ENCODE results near the gene WFDC13. TPM values are rescaled to one million over a fixed set of nuclear protein-coding genes. Genes with fewer than 3 reads are reported as not detected.

Gene WFDC13
- total RNA-seq, 1 donor from 2014 or later, result not detected

DNA sequence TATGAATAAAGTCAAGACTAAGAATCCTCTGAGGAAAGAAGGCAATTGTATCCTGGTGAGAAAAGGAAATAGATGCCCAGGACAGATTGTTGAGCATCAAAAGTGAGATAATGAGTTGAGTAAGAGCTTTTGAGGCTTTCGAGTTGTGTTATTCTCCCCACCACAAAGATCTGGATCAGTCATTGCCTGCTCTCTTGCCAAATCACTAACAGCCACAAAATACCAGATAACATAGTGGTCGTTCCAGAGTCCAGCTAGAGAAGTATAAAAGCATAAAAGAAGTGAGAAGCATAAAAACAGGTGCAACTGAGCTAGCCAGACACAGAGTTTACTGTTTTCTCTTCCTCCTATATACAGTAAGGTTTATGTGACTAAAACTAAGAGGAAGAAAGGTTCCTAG, 25.2 kb downstream of the WFDC13 start:
- peaks cover 2% of the 10 kb centered on the region for H3K36me3 Mint-ChIP-seq (ENCODE audit: insufficient read depth)
- H3K9me3 Mint-ChIP-seq (ENCODE audit: low read depth), result peaks cover 8% of the 10 kb centered on the region
- DNase-seq (ENCODE audit: low spot score, unreplicated experiment), result no peak
- no peak overlapping the region for H3K27ac Mint-ChIP-seq
- no peaks in the 10 kb centered on the region for H3K4me1 Mint-ChIP-seq (ENCODE audit: low read depth)
- no peak overlapping the region for H3K4me3 Mint-ChIP-seq (ENCODE audit: low read depth)
- TF ChIP-seq, protein P1, sequence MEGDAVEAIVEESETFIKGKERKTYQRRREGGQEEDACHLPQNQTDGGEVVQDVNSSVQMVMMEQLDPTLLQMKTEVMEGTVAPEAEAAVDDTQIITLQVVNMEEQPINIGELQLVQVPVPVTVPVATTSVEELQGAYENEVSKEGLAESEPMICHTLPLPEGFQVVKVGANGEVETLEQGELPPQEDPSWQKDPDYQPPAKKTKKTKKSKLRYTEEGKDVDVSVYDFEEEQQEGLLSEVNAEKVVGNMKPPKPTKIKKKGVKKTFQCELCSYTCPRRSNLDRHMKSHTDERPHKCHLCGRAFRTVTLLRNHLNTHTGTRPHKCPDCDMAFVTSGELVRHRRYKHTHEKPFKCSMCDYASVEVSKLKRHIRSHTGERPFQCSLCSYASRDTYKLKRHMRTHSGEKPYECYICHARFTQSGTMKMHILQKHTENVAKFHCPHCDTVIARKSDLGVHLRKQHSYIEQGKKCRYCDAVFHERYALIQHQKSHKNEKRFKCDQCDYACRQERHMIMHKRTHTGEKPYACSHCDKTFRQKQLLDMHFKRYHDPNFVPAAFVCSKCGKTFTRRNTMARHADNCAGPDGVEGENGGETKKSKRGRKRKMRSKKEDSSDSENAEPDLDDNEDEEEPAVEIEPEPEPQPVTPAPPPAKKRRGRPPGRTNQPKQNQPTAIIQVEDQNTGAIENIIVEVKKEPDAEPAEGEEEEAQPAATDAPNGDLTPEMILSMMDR (IDR thresholded peaks at IDR 0.05; ENCODE audit: unreplicated experiment), result no peak
- H3K27me3 Mint-ChIP-seq, result peaks cover 10% of the 10 kb centered on the region

- Mint-ChIP-seq H3K36me3 (ENCODE audit: insufficient read depth) (peaks cover 2% of the 10 kb centered on the region), H3K27me3 (no peaks in the 10 kb centered on the region), H3K27ac (no peak overlapping the region), H3K4me3 (ENCODE audit: low read depth) (no peak overlapping the region), H3K9me3 (ENCODE audit: low read depth) (peaks cover 24% of the 10 kb centered on the region), H3K4me1 (ENCODE audit: low read depth) (no peaks in the 10 kb centered on the region)
- TF ChIP-seq, protein P1 (IDR thresholded peaks at IDR 0.05; ENCODE audit: unreplicated experiment), result no peak
- DNase-seq (ENCODE audit: low spot score, unreplicated experiment), result no peak
Measured at GRCh38 chr20:45732199-45732598, 30.4 kb downstream of the WFDC13 start.

DNA sequence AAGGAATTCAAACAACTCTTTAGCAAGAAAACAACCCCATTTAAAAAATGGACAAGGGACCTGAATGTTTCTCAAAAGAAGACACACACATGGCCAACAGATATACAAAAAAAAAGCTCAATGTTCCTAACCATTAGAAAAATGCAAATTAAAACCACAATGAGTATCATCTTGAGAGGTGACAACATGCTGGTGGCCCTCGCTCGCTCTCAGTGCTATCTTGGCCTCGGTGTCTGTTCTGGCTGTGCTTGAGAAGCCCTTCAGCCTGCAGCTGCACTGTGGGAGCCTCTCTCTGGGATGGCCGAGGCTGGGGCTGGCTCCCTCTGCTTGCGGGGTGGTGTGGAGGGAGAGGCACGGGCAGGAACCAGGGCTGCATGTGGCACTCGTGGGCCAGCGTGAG, 33.7 kb downstream of the WFDC13 start:
- no peak overlapping the region for H3K4me3 Mint-ChIP-seq (ENCODE audit: low read depth)
- TF ChIP-seq, protein P1 (IDR thresholded peaks at IDR 0.05; ENCODE audit: unreplicated experiment), result no peak
- H3K36me3 Mint-ChIP-seq (ENCODE audit: insufficient read depth), result peaks cover 2% of the 10 kb centered on the region
- H3K27ac Mint-ChIP-seq, result no peak overlapping the region
- no peaks in the 10 kb centered on the region for H3K27me3 Mint-ChIP-seq
- H3K9me3 Mint-ChIP-seq (ENCODE audit: low read depth), result peaks cover 24% of the 10 kb centered on the region
- no peak for DNase-seq (ENCODE audit: low spot score, unreplicated experiment)
- H3K4me1 Mint-ChIP-seq (ENCODE audit: low read depth), result no peaks in the 10 kb centered on the region

DNA sequence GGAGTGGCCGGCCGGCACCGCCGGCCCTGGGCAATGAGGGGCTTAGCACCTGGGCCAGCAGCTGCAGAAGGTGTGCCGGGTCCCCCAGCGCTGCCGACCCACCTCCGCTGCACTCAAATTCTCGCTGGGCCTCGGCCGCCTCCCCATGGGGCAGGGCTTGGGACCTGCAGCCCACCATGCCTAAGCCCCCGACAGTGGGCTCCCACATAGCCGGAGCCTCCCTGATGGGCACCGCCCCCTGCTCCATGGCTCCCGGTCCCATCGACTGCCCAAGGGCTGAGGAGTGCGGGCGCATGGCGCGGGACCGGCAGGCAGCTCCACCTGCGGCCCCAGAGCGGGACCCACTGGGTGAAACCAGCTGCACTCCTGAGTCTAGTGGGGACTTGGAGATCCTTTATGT, 34.1 kb downstream of the WFDC13 start:
- TF ChIP-seq, protein P1 (IDR thresholded peaks at IDR 0.05; ENCODE audit: unreplicated experiment), result no peak
- Mint-ChIP-seq H3K27me3 (no peaks in the 10 kb centered on the region), H3K27ac (no peak overlapping the region), H3K36me3 (ENCODE audit: insufficient read depth) (peaks cover under 1% of the 10 kb centered on the region), H3K4me3 (ENCODE audit: low read depth) (no peak overlapping the region), H3K9me3 (ENCODE audit: low read depth) (peaks cover 22% of the 10 kb centered on the region), H3K4me1 (ENCODE audit: low read depth) (no peaks in the 10 kb centered on the region)
- DNase-seq (ENCODE audit: low spot score, unreplicated experiment), result no peak

- TF ChIP-seq, protein P1 (IDR thresholded peaks at IDR 0.05; ENCODE audit: unreplicated experiment), result no peak
- DNase-seq (ENCODE audit: low spot score, unreplicated experiment), result no peak
- Mint-ChIP-seq H3K27ac (no peak overlapping the region), H3K9me3 (ENCODE audit: low read depth) (no peaks in the 10 kb centered on the region), H3K36me3 (ENCODE audit: insufficient read depth) (no peaks in the 10 kb centered on the region), H3K4me1 (ENCODE audit: low read depth) (no peaks in the 10 kb centered on the region), H3K27me3 (no peaks in the 10 kb centered on the region), H3K4me3 (ENCODE audit: low read depth) (no peak overlapping the region)
Measured at GRCh38 chr20:45742596-45742995, 40.8 kb downstream of the WFDC13 start.

Data from progenitor cell of endocrine pancreas (in vitro differentiated cells).